GM12878 (cell line): ENCODE results near the gene ETV1. TPM values are rescaled to one million over a fixed set of nuclear protein-coding genes. Genes with fewer than 3 reads are reported as not detected.

Experiments used
- ATAC-seq: fragments of 200-7000 bp; cut with Tn5 transposase; 3 replicates; pipeline ENCODE4 v1.9.1; 2020; ENCODE audit warnings: mild to moderate bottlenecking, moderate library complexity
- BruUV-seq: library from RNA; stranded (reverse); fragments of 400-500 nt; replicated peaks from 2 replicates; lab custom pipeline; 2021; lab: Mats Ljungman, UMichigan
- CTCF ChIA-PET: fragments of 300-600 bp; sonication (Branson Sonifier 250); formaldehyde crosslinking; extraction: SDS; loops from one replicate; lab custom pipeline; 2021; ENCODE audit warnings: inconsistent platforms; lab: Yijun Ruan, JAX
- POLR2A ChIA-PET: fragments of 350-600 bp; formaldehyde crosslinking; extraction: SDS; loops from one replicate; lab custom pipeline; 2021; ENCODE audit warnings: inconsistent platforms; lab: Charles Lee
- RAD21 ChIA-PET: fragments of 300-600 bp; sonication (Branson Sonifier 250); formaldehyde crosslinking; loops from one replicate; lab custom pipeline; 2023; ENCODE audit warnings: antibody characterized with exemption; ENCODE audit not compliant: unreplicated experiment; lab: Charles Lee
- SMC1A ChIA-PET: fragments of 300-600 bp; sonication (Branson Sonifier 250); formaldehyde crosslinking; loops from one replicate; lab custom pipeline; 2023; ENCODE audit not compliant: unreplicated experiment, uncharacterized antibody; lab: Charles Lee
- DNase-seq: peaks from one replicate; pipeline ENCODE4 v3.0.0-alpha.2; 2011; ENCODE audit warnings: low read depth, low spot score
- FAIRE-seq: peaks from 3 replicates; lab custom pipeline; 2011; peaks lifted over from hg19 to GRCh38; lab: Jason Lieb, UNC
- H2AFZ ChIP-seq: 2 replicates; pipeline ENCODE4 v1.6.0; 2011; ENCODE audit warnings: low read depth, low read length, control low read depth; ENCODE audit not compliant: control insufficient read depth
- H3K27ac ChIP-seq: 2 replicates; pipeline ENCODE4 v1.5.1; 2011; ENCODE audit warnings: control low read depth; ENCODE audit not compliant: control insufficient read depth, insufficient read depth
- H3K27me3 ChIP-seq, 2 experiments: replicated peaks in 1 of 2; 2 replicates each; pipeline versions ENCODE4 v1.6.0 to v1.6.1; 2011; ENCODE audit warnings: low read length in 1 of 2; ENCODE audit not compliant: control insufficient read depth in 2 of 2, insufficient read depth in 2 of 2
- H3K36me3 ChIP-seq, 2 experiments: 2 replicates each; pipeline ENCODE4 v1.5.1; 2011; ENCODE audit warnings: low read length in 1 of 2; ENCODE audit not compliant: control insufficient read depth in 2 of 2, insufficient read depth in 2 of 2
- H3K4me1 ChIP-seq: 2 replicates; pipeline ENCODE4 v1.6.1; 2011; ENCODE audit warnings: mild to moderate bottlenecking, low read length, moderate library complexity, mixed read lengths; ENCODE audit not compliant: control insufficient read depth, insufficient read depth
- H3K4me2 ChIP-seq: 2 replicates; pipeline ENCODE4 v1.6.0; 2011; ENCODE audit warnings: control low read depth; ENCODE audit not compliant: control insufficient read depth, insufficient read depth
- H3K4me3 ChIP-seq: fragments of 200-600 bp; sonication (generic); 2 replicates; pipeline ENCODE4 v1.5.1; 2016
- H3K79me2 ChIP-seq: 2 replicates; pipeline ENCODE4 v1.6.0; 2011; ENCODE audit warnings: low read length; ENCODE audit not compliant: control insufficient read depth, insufficient read depth
- H3K9ac ChIP-seq: 2 replicates; pipeline ENCODE4 v1.8.0; 2011; ENCODE audit warnings: low read length, control low read depth, mixed read lengths; ENCODE audit not compliant: control insufficient read depth, insufficient read depth
- H3K9me3 ChIP-seq: replicated peaks from 3 replicates; pipeline ENCODE4 v1.5.1; 2011; ENCODE audit warnings: mild to moderate bottlenecking, low read length; ENCODE audit not compliant: control insufficient read depth, insufficient read depth
- H4K20me1 ChIP-seq: 2 replicates; pipeline ENCODE4 v1.6.0; 2011; ENCODE audit not compliant: control insufficient read depth, insufficient read depth
- BRCA1 ChIP-seq: IDR thresholded peaks from 2 replicates; pipeline ENCODE4 v1.6.1; 2011; ENCODE audit warnings: low read depth, low read length, improper control_type of control experiment
- CHD1 ChIP-seq: IDR thresholded peaks from 2 replicates; pipeline ENCODE4 v1.6.1; 2012; ENCODE audit warnings: low read depth, low read length, improper control_type of control experiment
- EED ChIP-seq: sonication (generic); IDR thresholded peaks from 2 replicates; pipeline ENCODE4 v1.6.1; 2016; ENCODE audit warnings: antibody characterized with exemption, low read depth
- EZH2 ChIP-seq: IDR thresholded peaks from 2 replicates; pipeline ENCODE4 v1.6.1; 2012; ENCODE audit warnings: low read depth, mild to moderate bottlenecking, control low read depth, inconsistent platforms, low read length, borderline replicate concordance; ENCODE audit not compliant: control insufficient read depth
- FOS ChIP-seq: IDR thresholded peaks from 3 replicates; pipeline ENCODE4 v1.6.1; 2011; ENCODE audit warnings: borderline replicate concordance; ENCODE audit not compliant: insufficient read length; ENCODE audit errors: extremely low read depth
- FOXM1 ChIP-seq: IDR thresholded peaks from 2 replicates; pipeline ENCODE4 v1.6.1; 2012; ENCODE audit warnings: low read depth, mild to moderate bottlenecking, inconsistent platforms, low read length, moderate library complexity
- JUND ChIP-seq: IDR thresholded peaks from 2 replicates; pipeline ENCODE4 v1.6.1; 2012; ENCODE audit warnings: low read depth, mild to moderate bottlenecking, low read length, improper control_type of control experiment, moderate library complexity
- LARP7 ChIP-seq: fragments of 450-650 bp; IDR thresholded peaks from 2 replicates; pipeline ENCODE4 v1.6.1; 2017; ENCODE audit warnings: mild to moderate bottlenecking
- NFIC ChIP-seq: IDR thresholded peaks from 2 replicates; pipeline ENCODE4 v1.6.1; 2012; ENCODE audit warnings: low read depth, mild to moderate bottlenecking, inconsistent platforms, low read length, moderate library complexity
- NFYB ChIP-seq: IDR thresholded peaks from 2 replicates; pipeline ENCODE4 v1.6.1; 2011; ENCODE audit warnings: low read depth, mild to moderate bottlenecking, low read length, improper control_type of control experiment, moderate library complexity; ENCODE audit not compliant: insufficient read depth
- NR2F1 ChIP-seq: fragments of 450-650 bp; conservative IDR thresholded peaks from 2 replicates; pipeline ENCODE4 v1.6.1; 2017; ENCODE audit warnings: mild to moderate bottlenecking
- NRF1 ChIP-seq: conservative IDR thresholded peaks from 2 replicates; pipeline ENCODE4 v1.6.1; 2011; ENCODE audit warnings: mild to moderate bottlenecking, low read depth, low read length, improper control_type of control experiment
- SIX5 ChIP-seq: IDR thresholded peaks from 2 replicates; pipeline ENCODE4 v1.6.1; 2011; ENCODE audit warnings: mild to moderate bottlenecking, low read depth, low read length, moderate library complexity; ENCODE audit not compliant: severe bottlenecking
- SMAD5 ChIP-seq: IDR thresholded peaks from 2 replicates; pipeline ENCODE4 v1.6.1; 2016; ENCODE audit warnings: antibody characterized with exemption, low read depth
- SMARCA5 ChIP-seq: fragments of 450-650 bp; IDR thresholded peaks from 2 replicates; pipeline ENCODE4 v1.6.1; 2017; ENCODE audit warnings: mild to moderate bottlenecking
- TCF3 ChIP-seq: IDR thresholded peaks from 2 replicates; pipeline ENCODE4 v1.6.1; 2012; ENCODE audit warnings: low read depth, mild to moderate bottlenecking, low read length, borderline replicate concordance; ENCODE audit not compliant: insufficient read depth
- YY1 ChIP-seq: IDR thresholded peaks from 2 replicates; pipeline ENCODE4 v1.6.1; 2011; ENCODE audit warnings: low read depth, mild to moderate bottlenecking, low read length
- WGBS: methylation state at CpG from one replicate; pipeline ENCODE4 v1.1.6; 2016; ENCODE audit warnings: low lambda C conversion rate; ENCODE audit not compliant: insufficient replicate concordance, insufficient coverage; ENCODE audit errors: missing lambda C conversion rate; 5-methylcytosine and 5-hydroxymethylcytosine counted together
- in situ Hi-C: fragments of 300-500 bp; cut with MboI; formaldehyde crosslinking; loops from 9 replicates; pipeline ENCODE4 v1.14.3; 2018; ENCODE audit warnings: mixed read lengths
- intact Hi-C: fragments of 100-400 bp; cut with micrococcal nuclease; formaldehyde crosslinking; loops from one replicate; pipeline ENCODE4 v1.14.2; 2022; ENCODE audit not compliant: unreplicated experiment
- polyA plus RNA-seq, 11 experiments: library from polyadenylated mRNA; depleted of rRNA in 4 of 11; unstranded in 6 of 11; stranded (reverse) in 5 of 11; fragments of >200 nt; fragmentation: Nextera tagmentation in 4 of 11; fragmentation: Illumina TruSeq in 1 of 11; extraction: Ambion mirVana in 4 of 11; extraction: Trizol in 1 of 11; gene quantifications; 1 replicate in 1 of 11; 2 replicates in 10 of 11; pipeline versions ENCODE4 v1.2.1 to v1.2.3, GENCODE V29; 2011 to 2016; ENCODE audit warnings: inconsistent platforms in 2 of 11, missing spikeins in 2 of 11, low read depth in 1 of 11
- total RNA-seq, 4 experiments: library from RNA; depleted of rRNA in 3 of 4; stranded (reverse); fragments of >200 nt in 3 of 4; fragmentation: Illumina TruSeq in 1 of 4; extraction: Trizol in 1 of 4; gene quantifications; 2 replicates each; pipeline versions ENCODE4 v1.2.1 to v1.2.3, GENCODE V29; 2013 to 2021

ETV1 gene
- total and polyA plus RNA-seq, 10 of the 15 experiments (the other 5 are each of a cell fraction or from before 2014, with no cell fraction given) = 0.03 to 9.3 (median 0.16) TPM; not detected in 4

DNA sequence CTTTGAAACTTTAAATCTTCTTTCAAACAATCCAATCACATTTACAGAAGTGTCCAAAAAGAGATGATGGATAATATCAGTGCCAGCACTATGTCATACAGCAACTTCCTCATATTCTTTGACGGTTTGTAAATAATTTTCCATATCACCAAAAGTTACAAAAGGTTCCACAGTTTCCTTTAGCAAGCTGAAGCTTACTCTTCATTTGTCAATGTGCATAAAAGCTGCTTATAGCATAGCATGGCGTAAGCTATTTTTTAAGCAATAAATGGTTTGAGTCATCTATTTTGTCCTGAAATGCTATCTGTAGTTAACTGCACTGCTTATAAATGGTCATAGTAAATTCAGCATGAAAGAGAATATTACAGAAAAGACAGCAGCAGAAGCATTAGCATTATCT is 95.1 kb downstream of the ETV1 start:
- TF ChIP-seq SMARCA5 (no peak), SIX5 (no peak), FOXM1 (no peak), LARP7 (no peak), SMAD5 (no peak), NRF1 (no peak), YY1 (no peak), CHD1 (no peak), EZH2 (no peak), EED (no peak), NFYB (no peak), NR2F1 (no peak), JUND (no peak), BRCA1 (no peak), NFIC (no peak), FOS (no peak), TCF3 (no peak)
- TF ChIP-seq, all 136 proteins: peak for 0
- SMC1A ChIA-PET = interaction anchor here (1.0 kb wide), 1 partner anchor 38 kb away, joined by 3 read pairs; no protein-coding TSS in a partner anchor
- 0% methylated on average over 2 of the region's 2 CpGs for WGBS
- POLR2A ChIA-PET = no interaction called here
- Histone ChIP-seq H2AFZ (no peak overlapping the region), H3K4me1 (no peaks in the 10 kb centered on the region), H3K4me3 (no peak overlapping the region), H3K9ac (no peak overlapping the region), H3K27ac (no peak overlapping the region), H3K9me3 (no peaks in the 10 kb centered on the region), H4K20me1 (no peaks in the 10 kb centered on the region), H3K79me2 (no peaks in the 10 kb centered on the region), H3K4me2 (no peak overlapping the region), H3K27me3 (no peaks in the 10 kb centered on the region), H3K36me3 (no peaks in the 10 kb centered on the region)
- RAD21 ChIA-PET = no interaction called here
- no peak for FAIRE-seq
- in situ Hi-C loops (no loop called here), intact Hi-C loops (loop anchor here (10.0 kb wide), 1 partner anchor 560 kb away; no protein-coding TSS in a partner anchor)
- BruUV-seq = no TSS peak
- no peak for DNase-seq
- ATAC-seq = no peak
- CTCF ChIA-PET = no interaction called here
